GM18951 (cell line): ENCODE data around the gene TNS3.

ENCODE experiments used
- POLR2A ChIP-seq: IDR thresholded peaks from 4 replicates; pipeline ENCODE4 v1.6.1; 2011; ENCODE audit warnings: mild to moderate bottlenecking; ENCODE audit not compliant: insufficient read length, insufficient read depth; ENCODE audit errors: extremely low read depth
- in situ Hi-C: fragments of 300-500 bp; cut with MboI; formaldehyde crosslinking; loops from one replicate; pipeline ENCODE4 v1.12.0; 2022; ENCODE audit warnings: low sequenced_read_pairs, mixed read lengths, inconsistent platforms; ENCODE audit not compliant: unreplicated experiment

TNS3 gene

GRCh38 chr7:47329320-47329926 lies 252.5 kb downstream of the TNS3 start:
- in situ Hi-C loops: no loop called here
- TF ChIP-seq POLR2A: no peak

GRCh38 chr7:47328392-47329319 lies 253.3 kb downstream of the TNS3 start:
- no peak for TF ChIP-seq POLR2A
- in situ Hi-C loops: no loop called here

- in situ Hi-C loops: no loop called here
- TF ChIP-seq POLR2A: no peak
Measured at GRCh38 chr7:47327698-47328391, 254.1 kb downstream of the TNS3 start.

- TF ChIP-seq POLR2A: no peak
- in situ Hi-C loops: no loop called here
Measured at GRCh38 chr7:47327346-47327697, 254.6 kb downstream of the TNS3 start.

GRCh38 chr7:47326808-47327207 lies 255.1 kb downstream of the TNS3 start:
- TF ChIP-seq POLR2A: no peak
- in situ Hi-C loops: no loop called here

GRCh38 chr7:47326220-47326619 lies 255.7 kb downstream of the TNS3 start:
- no peak for TF ChIP-seq POLR2A
- in situ Hi-C loops: no loop called here

GRCh38 chr7:47325337-47325736 lies 256.6 kb downstream of the TNS3 start:
- in situ Hi-C loops: no loop called here
- TF ChIP-seq POLR2A: no peak

GRCh38 chr7:47323904-47324303 lies 258.0 kb downstream of the TNS3 start:
- no peak for TF ChIP-seq POLR2A
- in situ Hi-C loops: no loop called here

GRCh38 chr7:47322731-47323130 lies 259.2 kb downstream of the TNS3 start:
- TF ChIP-seq POLR2A: no peak
- in situ Hi-C loops: no loop called here

- TF ChIP-seq POLR2A: no peak
- in situ Hi-C loops: no loop called here
Measured at GRCh38 chr7:47320296-47320695, 261.6 kb downstream of the TNS3 start.

GRCh38 chr7:47318395-47319182 lies 263.3 kb downstream of the TNS3 start:
- in situ Hi-C loops: no loop called here
- TF ChIP-seq POLR2A: no peak

GRCh38 chr7:47317487-47317886 lies 264.4 kb downstream of the TNS3 start:
- in situ Hi-C loops: no loop called here

More at GRCh38 chr7:47317487-47317886, 264.4 kb downstream of the TNS3 start:
- TF ChIP-seq POLR2A: no peak
